Mononuclear cell (primary cell): Measurements from ENCODE around the gene TATDN2. TPM values are rescaled to one million over a fixed set of nuclear protein-coding genes. Genes with fewer than 3 reads are reported as not detected.
"Not testable (repeated sequence)": the region's sequence is repeated elsewhere in the genome, so short reads cannot be mapped to it uniquely, and the experiment has no call there.

Source experiments
- H3K27me3 ChIP-seq: 2 replicates; pipeline ENCODE4 v1.6.0; 2011; ENCODE audit warnings: low read length, control low read depth; ENCODE audit not compliant: insufficient read depth
- H3K4me1 ChIP-seq: 2 replicates; pipeline ENCODE4 v1.5.1; 2011; ENCODE audit warnings: mild to moderate bottlenecking, low read length, control low read depth; ENCODE audit not compliant: insufficient read depth
- H3K4me3 ChIP-seq: 2 replicates; pipeline ENCODE4 v1.5.1; 2011; ENCODE audit warnings: mild to moderate bottlenecking, low read length, moderate library complexity
- H3K9me3 ChIP-seq: 2 replicates; pipeline ENCODE4 v1.5.1; 2011; ENCODE audit warnings: low read depth, mild to moderate bottlenecking, control low read depth, low read length
- total RNA-seq: library from RNA; depleted of rRNA; stranded (reverse); fragments of >200 nt; gene quantifications from one replicate; pipeline ENCODE4 v1.2.3, GENCODE V29; 2012

Gene TATDN2
- total RNA-seq, 1 donor: 27.8 TPM

- H3K4me3 ChIP-seq, H3K9me3 ChIP-seq: not testable (repeated sequence)
- peaks cover 24% of the 10 kb centered on the region for H3K4me1 ChIP-seq
These were observed 24.2 kb downstream of the TATDN2 start for GRCh38 chr3:10272476-10272875.

GRCh38 chr3:10272977-10273376 lies 24.7 kb downstream of the TATDN2 start:
- Histone ChIP-seq H3K4me1 (peaks cover 24% of the 10 kb centered on the region), H3K27me3 (no peaks in the 10 kb centered on the region), H3K9me3 (no peaks in the 10 kb centered on the region), H3K4me3 (no peak overlapping the region)

More at GRCh38 chr3:10272476-10272875, 24.2 kb downstream of the TATDN2 start:
- H3K27me3 ChIP-seq: not testable (repeated sequence)

- peaks cover 24% of the 10 kb centered on the region for H3K4me1 ChIP-seq
- no peaks in the 10 kb centered on the region for H3K9me3 ChIP-seq
- no peak overlapping the region for H3K4me3 ChIP-seq
- H3K27me3 ChIP-seq: no peaks in the 10 kb centered on the region
These were observed 25.5 kb downstream of the TATDN2 start for GRCh38 chr3:10273702-10274305.

- no peak overlapping the region for H3K4me3 ChIP-seq
- no peaks in the 10 kb centered on the region for H3K27me3 ChIP-seq
- no peaks in the 10 kb centered on the region for H3K9me3 ChIP-seq
- peaks cover 24% of the 10 kb centered on the region for H3K4me1 ChIP-seq
These were observed 26.3 kb downstream of the TATDN2 start for GRCh38 chr3:10274601-10275000.

GRCh38 chr3:10277115-10277625 lies 28.9 kb downstream of the TATDN2 start:
- Histone ChIP-seq H3K9me3 (no peaks in the 10 kb centered on the region), H3K4me1 (peaks cover 24% of the 10 kb centered on the region), H3K4me3 (no peak overlapping the region), H3K27me3 (no peaks in the 10 kb centered on the region)

- Histone ChIP-seq H3K9me3 (no peaks in the 10 kb centered on the region), H3K4me3 (no peak overlapping the region), H3K27me3 (no peaks in the 10 kb centered on the region), H3K4me1 (peaks cover 12% of the 10 kb centered on the region)
These were observed 30.2 kb downstream of the TATDN2 start for GRCh38 chr3:10278501-10278900.

GRCh38 chr3:10279384-10280176 lies 31.3 kb downstream of the TATDN2 start:
- Histone ChIP-seq H3K9me3 (no peaks in the 10 kb centered on the region), H3K4me3 (no peak overlapping the region), H3K27me3 (no peaks in the 10 kb centered on the region), H3K4me1 (peaks cover 3% of the 10 kb centered on the region)

GRCh38 chr3:10280177-10280529 lies 31.9 kb downstream of the TATDN2 start:
- H3K4me1 ChIP-seq: peaks cover 6% of the 10 kb centered on the region
- no peaks in the 10 kb centered on the region for H3K27me3 ChIP-seq
- H3K4me3 ChIP-seq: no peak overlapping the region
- no peaks in the 10 kb centered on the region for H3K9me3 ChIP-seq

- Histone ChIP-seq H3K4me3 (no peak overlapping the region), H3K4me1 (peaks cover 6% of the 10 kb centered on the region), H3K27me3 (no peaks in the 10 kb centered on the region), H3K9me3 (no peaks in the 10 kb centered on the region)
These were observed 32.3 kb downstream of the TATDN2 start for GRCh38 chr3:10280571-10280970.

- Histone ChIP-seq H3K9me3 (no peaks in the 10 kb centered on the region), H3K4me3 (no peak overlapping the region), H3K4me1 (peaks cover 6% of the 10 kb centered on the region), H3K27me3 (no peaks in the 10 kb centered on the region)
These were observed 33.7 kb downstream of the TATDN2 start for GRCh38 chr3:10281951-10282350.

- Histone ChIP-seq H3K4me3 (no peak overlapping the region), H3K4me1 (peaks cover 6% of the 10 kb centered on the region), H3K27me3 (no peaks in the 10 kb centered on the region), H3K9me3 (no peaks in the 10 kb centered on the region)
These were observed 35.4 kb downstream of the TATDN2 start for GRCh38 chr3:10283638-10284037.

GRCh38 chr3:10284496-10284895 lies 36.2 kb downstream of the TATDN2 start:
- no peaks in the 10 kb centered on the region for H3K9me3 ChIP-seq
- H3K27me3 ChIP-seq: no peaks in the 10 kb centered on the region
- peaks cover 6% of the 10 kb centered on the region for H3K4me1 ChIP-seq
- H3K4me3 ChIP-seq: no peak overlapping the region

- no peaks in the 10 kb centered on the region for H3K27me3 ChIP-seq
- no peak overlapping the region for H3K4me3 ChIP-seq
- H3K4me1 ChIP-seq: peaks cover 6% of the 10 kb centered on the region
- H3K9me3 ChIP-seq: no peaks in the 10 kb centered on the region
These were observed 37.2 kb downstream of the TATDN2 start for GRCh38 chr3:10285272-10286132.

- Histone ChIP-seq H3K27me3 (no peaks in the 10 kb centered on the region), H3K4me1 (peaks cover 6% of the 10 kb centered on the region), H3K4me3 (no peak overlapping the region), H3K9me3 (no peaks in the 10 kb centered on the region)
These were observed 37.9 kb downstream of the TATDN2 start for GRCh38 chr3:10286133-10286524.
